ENCODE results near the gene SEMA5B.

Gene SEMA5B

DNA sequence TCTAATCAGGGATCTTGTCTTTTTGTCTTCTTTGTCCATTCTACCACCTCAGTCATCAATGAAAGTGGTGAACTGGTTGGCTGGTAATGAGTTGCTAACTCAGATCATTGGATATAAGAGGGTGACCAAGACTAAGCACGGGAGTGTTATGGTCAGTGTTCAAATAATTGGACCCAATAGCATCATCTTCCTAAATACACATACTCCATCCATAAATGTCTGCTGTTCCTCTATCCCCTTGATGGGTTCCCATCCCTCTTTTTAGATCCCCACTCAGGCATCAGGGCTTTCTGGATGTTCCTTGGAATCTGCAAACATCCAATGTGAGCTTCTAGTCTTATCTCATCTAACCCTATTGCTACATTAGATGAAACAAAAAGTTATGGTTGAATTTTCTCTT lies 3.5 kb downstream of the SEMA5B start:
- no peak for DNase-seq (ENCODE audit: low read depth)

- DNase-seq (ENCODE audit: low read depth), result no peak
Observed at GRCh38 chr3:123021996-123022510, 5.5 kb downstream of the SEMA5B start.

GRCh38 chr3:123021388-123021787 lies 6.2 kb downstream of the SEMA5B start:
- no peak for DNase-seq (ENCODE audit: low read depth)

- DNase-seq (ENCODE audit: low read depth), result no peak
Observed at GRCh38 chr3:123020709-123021108, 6.9 kb downstream of the SEMA5B start.

DNA sequence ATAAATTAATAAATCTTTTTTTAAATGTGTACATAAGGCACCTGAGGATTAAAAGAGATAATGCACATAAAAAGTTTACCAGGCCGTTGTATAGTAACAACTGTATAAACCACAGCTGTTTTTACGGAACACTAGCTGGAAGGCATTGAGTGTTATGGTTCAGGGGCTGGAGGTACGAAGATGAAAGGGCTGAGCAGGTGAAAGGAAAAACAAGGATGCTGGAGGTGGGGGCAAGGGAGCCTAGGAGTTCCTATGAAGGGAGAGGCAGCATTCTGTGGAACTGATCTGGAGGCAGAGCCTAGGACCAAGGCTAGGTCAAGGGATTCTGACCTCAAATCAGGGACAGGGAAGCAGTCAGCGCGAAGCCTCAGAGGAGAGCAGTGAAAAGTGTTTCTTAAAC lies 8.0 kb downstream of the SEMA5B start:
- no peak for DNase-seq (ENCODE audit: low read depth)

GRCh38 chr3:123019161-123019560 lies 8.4 kb downstream of the SEMA5B start:
- DNase-seq (ENCODE audit: low read depth), result no peak

- DNase-seq (ENCODE audit: low read depth), result no peak
Observed at GRCh38 chr3:123018683-123019082, 8.9 kb downstream of the SEMA5B start.

DNA sequence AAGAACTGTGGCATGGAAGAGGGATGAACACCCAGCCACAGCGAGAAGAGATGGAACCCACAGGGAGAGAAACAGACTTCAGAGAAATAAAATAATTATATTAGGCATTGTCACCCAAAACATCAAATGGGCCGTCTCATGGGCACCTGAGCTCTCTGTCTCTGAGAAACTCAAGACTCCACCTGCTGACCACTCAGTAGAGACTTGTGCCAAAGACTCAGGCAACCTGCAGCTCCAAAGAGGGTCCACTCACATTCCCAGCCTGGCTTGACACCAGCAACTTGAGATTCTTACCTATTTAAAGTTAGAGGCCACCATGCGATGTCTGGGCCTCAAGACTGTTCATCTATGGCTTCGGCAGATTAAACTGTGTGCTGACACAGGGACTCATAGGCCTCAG lies 12.0 kb downstream of the SEMA5B start:
- no peak for DNase-seq (ENCODE audit: low read depth)

DNA sequence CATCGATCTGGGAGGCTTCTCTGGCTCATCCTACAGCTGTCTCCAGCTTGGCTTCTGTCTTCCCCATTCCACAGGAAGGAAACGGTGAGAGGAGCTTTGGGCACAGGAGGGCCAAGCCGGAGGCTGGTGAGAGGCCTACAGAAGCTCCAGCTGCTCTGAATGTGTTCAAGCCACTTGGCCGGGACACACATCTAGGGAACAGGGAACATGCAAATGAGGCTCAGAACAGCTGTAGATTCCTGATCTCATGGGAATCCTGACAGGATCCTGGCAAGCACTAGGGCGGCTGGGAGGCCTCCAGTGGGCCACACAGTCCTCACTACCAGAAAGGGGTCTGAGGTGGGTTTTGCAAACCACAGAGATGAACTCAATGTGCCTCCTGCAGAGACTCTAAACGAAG lies 13.7 kb downstream of the SEMA5B start:
- DNase-seq (ENCODE audit: low read depth), result no peak

- no peak for DNase-seq (ENCODE audit: low read depth)
Observed at GRCh38 chr3:123012652-123013051, 14.9 kb downstream of the SEMA5B start.

GRCh38 chr3:123011447-123011846 lies 16.1 kb downstream of the SEMA5B start:
- DNase-seq (ENCODE audit: low read depth), result no peak

- no peak for DNase-seq (ENCODE audit: low read depth)
Observed at GRCh38 chr3:123008840-123009239, 18.7 kb downstream of the SEMA5B start.

DNA sequence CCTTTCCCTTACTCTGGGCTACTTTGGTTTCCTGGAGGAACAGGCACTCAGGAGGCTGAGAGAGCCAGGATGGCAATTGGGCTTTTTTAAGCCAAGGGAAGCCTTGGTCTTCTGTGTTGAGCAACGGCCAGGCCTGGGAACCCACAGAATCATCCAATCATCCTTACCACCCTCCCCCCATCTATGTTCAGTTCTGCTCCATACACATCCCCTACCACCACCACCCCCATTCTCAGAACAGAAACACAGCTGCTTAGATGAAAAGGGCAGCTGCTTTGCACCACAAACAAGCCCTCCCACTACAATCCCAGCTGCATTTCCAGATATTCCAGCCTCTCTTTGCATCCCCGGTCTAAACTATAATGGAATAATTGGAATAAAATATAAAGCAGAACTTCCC lies 21.0 kb downstream of the SEMA5B start:
- DNase-seq (ENCODE audit: low read depth), result no peak

DNA sequence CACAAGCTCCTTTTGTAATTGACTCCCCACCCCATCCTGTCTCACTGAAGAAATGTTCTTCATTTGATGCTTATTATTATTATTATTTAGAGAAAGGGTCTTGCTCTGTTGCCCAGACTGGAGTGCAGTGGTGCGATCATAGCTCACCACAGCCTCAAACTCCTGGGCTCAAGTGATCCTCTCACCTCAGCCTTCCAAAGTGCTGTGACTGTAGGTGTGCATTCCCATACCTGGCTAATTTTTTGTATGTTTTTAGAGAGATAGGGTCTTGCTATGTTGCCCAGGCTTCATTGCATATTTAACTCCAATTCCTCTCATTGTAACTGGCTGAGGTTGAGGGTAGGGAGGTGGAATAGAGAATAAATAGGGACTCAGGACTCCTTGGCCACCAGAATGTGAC lies 22.3 kb downstream of the SEMA5B start:
- DNase-seq (ENCODE audit: low read depth), result no peak

- no peak for DNase-seq (ENCODE audit: low read depth)
Observed at GRCh38 chr3:123004201-123004918, 23.2 kb downstream of the SEMA5B start.

DNA sequence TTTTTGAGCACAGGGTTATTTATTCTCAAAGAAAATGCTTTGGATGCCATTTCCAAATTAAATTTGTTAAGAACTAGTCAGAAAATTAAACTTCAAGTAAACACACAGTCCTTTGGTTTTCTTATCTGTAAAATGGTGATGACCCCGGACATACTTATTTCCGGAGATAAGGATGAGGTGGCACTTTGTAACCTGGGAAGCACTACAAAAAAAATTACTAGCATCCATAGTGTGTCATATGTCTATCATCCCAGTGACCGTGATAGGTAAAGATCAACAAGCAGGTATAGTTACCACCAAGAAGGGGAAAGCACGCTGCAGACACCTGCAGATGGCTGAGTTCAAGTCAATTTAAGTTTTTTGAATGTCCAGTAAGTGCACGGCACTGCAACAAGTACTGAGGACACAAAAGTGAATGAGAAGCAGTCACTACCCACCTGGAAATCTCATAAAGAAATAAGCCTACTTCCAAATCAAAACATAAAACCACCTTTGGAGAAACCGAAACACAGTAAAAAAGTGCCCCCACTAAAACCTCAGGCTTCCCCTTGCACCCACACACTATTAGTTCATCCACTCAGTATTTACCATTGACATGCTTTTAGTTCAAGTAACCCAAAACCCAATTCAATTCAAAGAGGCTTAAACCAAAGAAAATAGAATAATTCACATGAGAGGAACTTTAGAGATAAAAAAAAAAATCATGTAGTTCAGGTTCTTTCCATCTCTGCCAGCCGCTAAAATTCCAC lies 24.6 kb downstream of the SEMA5B start:
- DNase-seq (ENCODE audit: low read depth), result no peak

DNA sequence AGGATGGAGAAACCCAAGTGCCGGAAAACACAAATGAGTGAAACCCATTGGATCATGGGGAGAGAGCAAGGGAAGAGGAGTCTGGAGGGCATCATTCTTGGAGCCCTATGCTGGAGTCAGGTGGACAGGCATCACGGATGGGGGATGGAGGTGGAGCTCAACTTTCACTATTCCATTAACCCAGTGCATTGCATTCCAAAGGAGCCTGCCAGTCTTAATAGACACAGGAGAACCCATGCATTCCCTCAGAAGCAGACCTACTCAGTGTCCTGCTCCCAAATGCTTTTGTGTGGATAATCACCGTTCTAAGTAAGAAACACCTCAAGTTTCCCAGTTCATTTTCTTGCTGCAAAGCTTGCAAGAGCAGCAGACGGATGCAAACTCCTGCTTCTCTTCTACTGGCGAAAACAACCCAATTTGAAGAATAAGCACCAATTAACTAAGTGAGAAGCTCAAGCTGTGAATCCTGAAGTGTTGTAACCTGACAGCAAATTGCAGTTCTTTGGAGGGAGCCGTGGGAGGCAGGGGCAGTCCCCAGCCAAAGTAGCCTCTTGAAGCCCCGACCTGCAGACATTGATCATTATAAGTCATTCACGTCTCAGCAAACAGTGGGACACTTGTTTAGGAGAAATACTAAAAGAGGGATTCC lies 25.3 kb downstream of the SEMA5B start:
- DNase-seq (ENCODE audit: low read depth), result no peak

- DNase-seq (ENCODE audit: low read depth), result no peak
Observed at GRCh38 chr3:122998856-122999255, 28.7 kb downstream of the SEMA5B start.

- DNase-seq (ENCODE audit: low read depth), result no peak
Observed at GRCh38 chr3:122998206-122998605, 29.4 kb downstream of the SEMA5B start.

DNA sequence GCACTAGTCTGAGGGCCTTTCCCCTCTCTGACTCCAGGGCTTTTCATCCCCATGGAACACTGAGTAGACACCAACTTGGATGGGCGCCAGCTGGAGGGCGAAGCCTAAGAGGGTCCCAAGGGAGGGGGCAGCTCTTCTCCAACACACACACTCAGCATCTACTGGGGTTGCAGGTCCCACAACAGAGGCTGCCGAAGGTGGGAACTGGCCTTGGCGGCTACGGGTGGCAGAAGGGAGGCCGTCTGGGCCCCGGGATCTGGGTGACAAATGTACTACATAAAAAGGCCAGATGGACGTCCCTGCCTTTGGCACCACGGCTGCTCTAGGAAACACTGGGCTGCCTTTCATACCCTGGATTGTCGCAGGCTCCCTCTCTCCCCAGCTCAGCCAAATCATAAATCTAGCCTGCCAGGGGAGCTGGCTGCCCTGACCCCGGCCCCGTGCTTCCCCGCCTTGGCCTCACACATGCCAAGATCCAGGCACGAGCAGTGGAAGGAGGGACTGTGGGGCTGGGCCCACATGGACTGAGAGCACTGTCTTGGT lies 31.5 kb downstream of the SEMA5B start:
- no peak for DNase-seq (ENCODE audit: low read depth)

DNA sequence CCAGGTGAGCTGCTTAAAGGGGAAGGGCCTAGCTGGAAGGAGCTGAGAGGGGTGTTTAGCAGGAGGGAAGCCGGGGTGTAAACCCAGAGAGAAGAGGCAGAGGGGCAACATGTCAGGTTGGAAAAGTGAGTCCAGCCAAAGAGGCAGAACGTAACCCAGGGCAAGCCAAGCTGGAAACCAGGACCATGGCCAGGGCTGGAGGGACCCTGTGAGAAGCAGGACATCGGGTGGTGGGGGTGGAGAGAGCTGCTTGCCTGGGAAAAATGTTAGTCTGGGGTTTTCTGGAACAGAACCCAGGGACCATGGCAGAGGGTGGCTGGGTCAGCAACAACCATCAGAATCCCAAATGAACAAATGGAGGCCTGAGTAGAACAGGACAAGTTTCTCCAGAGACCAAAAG lies 32.6 kb downstream of the SEMA5B start:
- DNase-seq (ENCODE audit: low read depth), result no peak

DNA sequence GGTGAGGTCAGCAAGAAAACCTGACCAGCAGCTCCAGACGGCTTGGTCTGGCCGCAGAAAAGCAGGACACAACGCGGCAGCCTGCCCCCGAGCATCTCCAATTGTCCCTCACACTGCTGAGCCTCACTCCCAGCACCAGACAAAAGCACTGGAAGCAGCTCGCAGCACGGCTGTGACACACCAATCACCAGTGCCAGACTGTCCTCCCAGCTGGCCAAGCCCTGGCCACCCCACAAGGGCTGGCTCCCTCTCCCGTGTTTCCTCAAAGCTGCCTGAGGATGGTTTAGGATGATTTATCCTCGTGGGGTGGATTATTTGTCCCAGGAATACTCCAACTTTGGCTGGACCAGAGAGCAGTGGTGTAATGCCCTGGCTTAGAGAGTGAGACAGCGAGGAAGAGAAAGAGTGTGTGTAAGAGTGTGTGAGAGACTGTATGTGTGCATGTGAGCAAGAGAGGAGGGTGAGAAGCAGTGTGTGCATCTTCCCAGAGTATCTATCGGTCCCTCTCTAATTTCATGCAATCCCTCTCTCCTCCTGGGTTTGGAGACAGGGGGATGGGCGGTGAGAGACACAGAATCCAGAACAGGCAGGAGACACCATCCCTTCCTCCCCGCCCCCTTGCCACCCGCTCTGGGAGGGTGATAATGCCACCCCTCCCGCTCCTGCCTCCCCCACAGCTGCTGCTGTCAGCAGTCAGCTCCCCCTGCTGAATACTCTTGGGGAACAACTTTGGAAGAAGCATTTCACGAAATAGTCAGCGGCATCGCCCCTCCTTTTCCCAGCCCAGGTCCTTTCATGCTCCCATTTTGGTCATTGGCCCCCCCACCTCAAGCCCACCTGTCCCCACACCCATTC lies 34.2 kb downstream of the SEMA5B start:
- no peak for DNase-seq (ENCODE audit: low read depth)
